Endometrium (tissue), 2 donors: ENCODE data around the gene RAB1B.

ENCODE experiments used
- FAIRE-seq: peaks from 2 replicates; lab custom pipeline; 2012; peaks lifted over from hg19 to GRCh38; lab: Jason Lieb, UNC
- donor health status: control.
- donor health status: control.

Gene RAB1B

GRCh38 chr11:66323684-66324083 is 55.2 kb downstream of the RAB1B start:
- no peak for FAIRE-seq

- no peak for FAIRE-seq
Measured at GRCh38 chr11:66324664-66325063, 56.2 kb downstream of the RAB1B start.

- no peak for FAIRE-seq
Measured at GRCh38 chr11:66325263-66325671, 56.8 kb downstream of the RAB1B start.

- no peak for FAIRE-seq
Measured at GRCh38 chr11:66326261-66327111, 58.0 kb downstream of the RAB1B start.
